ENCODE data around the gene ACO2. TPM values are rescaled to one million over a fixed set of nuclear protein-coding genes. Genes with fewer than 3 reads are reported as not detected.

ACO2 gene
- total and polyA plus RNA-seq, 10 of the 15 experiments (the other 5 are each of a cell fraction or from before 2014, with no cell fraction given) = 21.4 to 214 (median 88.5) TPM

DNA sequence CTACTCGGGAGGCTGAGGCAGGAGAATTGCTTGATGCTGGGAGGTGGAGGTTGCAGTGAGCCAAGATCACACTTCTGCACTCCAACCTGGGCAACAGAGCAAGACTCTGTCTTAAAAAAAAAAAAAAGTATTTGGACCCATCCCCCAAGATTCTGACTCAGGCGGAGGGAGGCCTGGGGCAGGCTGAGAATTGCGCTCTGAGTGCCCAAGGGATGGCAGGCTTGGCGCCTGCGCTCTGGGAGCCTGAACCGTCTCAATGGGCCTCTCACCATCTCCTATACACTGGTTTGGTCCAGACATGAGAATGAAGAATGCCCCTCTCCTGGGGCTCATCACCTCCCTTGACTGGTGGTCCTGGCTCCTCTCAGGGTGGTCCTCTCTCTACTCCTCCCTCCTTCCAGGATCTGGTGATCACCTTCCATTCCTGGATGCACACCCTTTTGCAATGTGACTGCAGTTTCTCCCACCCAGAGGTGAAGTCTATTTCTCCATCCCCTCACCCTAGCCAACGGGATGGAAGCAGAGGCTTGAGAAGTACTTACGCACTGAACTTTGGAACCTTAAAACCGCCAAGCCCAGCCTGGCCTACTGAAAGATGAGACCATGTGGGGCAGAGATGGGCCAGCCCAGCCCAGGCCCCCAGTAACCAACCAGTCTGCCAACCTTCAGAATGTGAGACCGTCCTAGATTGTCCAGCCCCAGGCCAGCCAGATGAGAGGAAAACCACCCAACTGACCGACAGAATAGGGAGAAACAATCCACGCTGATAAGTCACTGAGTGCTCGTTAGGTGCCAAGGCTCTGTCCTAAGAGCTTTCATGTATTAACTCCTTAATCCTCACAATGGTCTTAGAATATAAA lies 70.5 kb downstream of the ACO2 start:
- Histone ChIP-seq H3K9me3 (replicated peaks; ENCODE audit: control insufficient read depth, insufficient read depth, low read length) (no peaks in the 10 kb centered on the region), H3K79me2 (ENCODE audit: control insufficient read depth, insufficient read depth, low read length) (peaks cover 42% of the 10 kb centered on the region), H3K4me3 (no peak overlapping the region; the same call in 1 of the 2 replicates), H3K9ac (ENCODE audit: control insufficient read depth, insufficient read depth, low read length) (no peak overlapping the region), H3K36me3 (ENCODE audit: control insufficient read depth in 2 of 2, insufficient read depth in 2 of 2, low read length in 1 of 2) (peaks cover 7 to 11% of the 10 kb centered on the region in 2 experiments), H2AFZ (ENCODE audit: control insufficient read depth, low read depth, low read length) (no peak overlapping the region), H3K4me1 (ENCODE audit: control insufficient read depth, insufficient read depth, low read length) (no peaks in the 10 kb centered on the region), H3K27me3 (replicated peaks in 1 of 2; ENCODE audit: control insufficient read depth in 2 of 2, insufficient read depth in 2 of 2, low read length in 1 of 2) (no peaks in the 10 kb centered on the region), H4K20me1 (ENCODE audit: control insufficient read depth, insufficient read depth) (0 out of 2 replicates have a peak, but pooled peaks cover 3% of the 10 kb centered on the region), H3K27ac (ENCODE audit: control insufficient read depth, insufficient read depth) (no peak overlapping the region), H3K4me2 (ENCODE audit: control insufficient read depth, insufficient read depth) (no peak overlapping the region)
- ATAC-seq (no peak), FAIRE-seq (no peak), DNase-seq (ENCODE audit: low read depth, low spot score) (no peak)
- CTCF ChIA-PET = interaction anchor here (1.1 to 5.0 kb wide), 2 partner anchors 58 to 136 kb away, joined by 3 to 46 read pairs; no protein-coding TSS in a partner anchor
- TF ChIP-seq RAD51 (IDR thresholded peaks at IDR 0.05) (no peak), STAT1 (conservative IDR thresholded peaks at IDR 0.05) (no peak), NFIC (IDR thresholded peaks at IDR 0.05; ENCODE audit: low read depth, low read length) (no peak), MYB (IDR thresholded peaks at IDR 0.05; ENCODE audit: borderline replicate concordance, low read depth, low read length) (no peak), NFYA (IDR thresholded peaks at IDR 0.05; ENCODE audit: borderline replicate concordance, low read depth, low read length) (no peak), ZZZ3 (IDR thresholded peaks at IDR 0.05; ENCODE audit: control insufficient read depth, insufficient read length, low read depth) (no peak), MEF2A (IDR thresholded peaks at IDR 0.05; ENCODE audit: insufficient read depth, low read depth, low read length) (no peak), SUPT20H (IDR thresholded peaks at IDR 0.05; ENCODE audit: borderline replicate concordance, control insufficient read depth, low read depth, low read length) (no peak), POLR2AphosphoS2 (IDR thresholded peaks at IDR 0.05; ENCODE audit: low read depth, low read length) (no peak), EZH2 (IDR thresholded peaks at IDR 0.05; ENCODE audit: borderline replicate concordance, control insufficient read depth, low read depth, low read length) (no peak), CHD2 (IDR thresholded peaks at IDR 0.05; ENCODE audit: borderline replicate concordance, low read depth, low read length) (no peak), CEBPB (IDR thresholded peaks at IDR 0.05; ENCODE audit: borderline replicate concordance in 1 of 2, low read depth in 2 of 2, low read length in 2 of 2) (no peak), EGR1 (IDR thresholded peaks at IDR 0.05; ENCODE audit: borderline replicate concordance in 1 of 2, low read depth in 2 of 2, low read length in 2 of 2) (no peak), SMC3 (IDR thresholded peaks at IDR 0.05; ENCODE audit: borderline replicate concordance, low read length) (no peak), EP300 (IDR thresholded peaks at IDR 0.05; ENCODE audit: borderline replicate concordance in 1 of 2, control insufficient read depth in 1 of 2, low read depth in 2 of 2, low read length in 2 of 2) (no peak), CHD4 (IDR thresholded peaks at IDR 0.05) (no peak), ETV6 (conservative IDR thresholded peaks at IDR 0.05 in 1 of 2, IDR thresholded peaks at IDR 0.05 in 1 of 2; ENCODE audit: borderline replicate concordance in 1 of 2, low read depth in 1 of 2) (no peak), SREBF2 (IDR thresholded peaks at IDR 0.05; ENCODE audit: low read length) (no peak), MXI1 (IDR thresholded peaks at IDR 0.05; ENCODE audit: low read depth, low read length) (no peak), PAX8 (IDR thresholded peaks at IDR 0.05) (no peak)
- WGBS (ENCODE audit: insufficient coverage, insufficient replicate concordance, low lambda C conversion rate, missing lambda C conversion rate) = 89% methylated on average over 13 of the region's 13 CpGs
- intact Hi-C loops (cut with micrococcal nuclease; ENCODE audit: unreplicated experiment) = loop anchor here (5.0 kb wide), 1 partner anchor 58 kb away; no protein-coding TSS in a partner anchor
- SMC1A ChIA-PET (ENCODE audit: uncharacterized antibody, unreplicated experiment) = no interaction called here
- BruUV-seq (replicated peaks) = no TSS peak
- in situ Hi-C loops (cut with MboI) = no loop called here
- RAD21 ChIA-PET (ENCODE audit: unreplicated experiment) = no interaction called here
- POLR2A ChIA-PET = interaction anchor here (0.6 kb wide), 1 partner anchor 716 kb away, joined by 4 read pairs; no protein-coding TSS in a partner anchor

Measured in GM12878 (cell line).